ENCODE measurements around the gene SLC25A21. TPM values are rescaled to one million over a fixed set of nuclear protein-coding genes. Genes with fewer than 3 reads are reported as not detected.

Gene SLC25A21
- total and polyA plus RNA-seq, 4 donors, result 0.65 to 1.4 (median 1.3) TPM; not detected in 1

DNA sequence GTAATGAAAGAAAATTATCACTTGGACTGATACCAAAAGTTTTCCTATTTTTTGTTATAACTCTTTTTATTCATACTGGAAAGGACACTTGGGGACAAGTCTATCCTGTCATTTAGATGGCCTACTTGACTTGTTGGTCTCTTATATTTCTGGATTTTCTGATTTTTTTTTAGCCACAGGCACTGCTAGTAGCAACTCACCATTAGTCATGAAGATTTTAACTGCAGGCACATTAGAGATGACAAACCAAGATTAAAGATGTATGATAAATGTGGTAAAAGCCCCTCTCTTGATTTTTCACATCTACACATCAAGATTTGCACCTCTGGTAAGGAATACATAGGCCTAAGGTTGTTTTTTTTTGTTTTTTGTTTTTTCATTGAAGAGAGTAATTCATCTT, 217.0 kb downstream of the SLC25A21 start:
- ATAC-seq (ENCODE audit: low FRiP score) (no peak), DNase-seq (no peak)
- Histone ChIP-seq H3K36me3 (ENCODE audit: control insufficient read depth in 1 of 2, insufficient read depth in 2 of 2, low read length in 1 of 2) (no peaks in the 10 kb centered on the region), H3K27me3 (ENCODE audit: control insufficient read depth in 1 of 2, insufficient read depth in 2 of 2, low read length in 1 of 2) (no peaks in the 10 kb centered on the region), H3K9me3 (ENCODE audit: control insufficient read depth, low read length) (peaks cover 2% of the 10 kb centered on the region), H3K4me1 (ENCODE audit: control insufficient read depth in 1 of 2, insufficient read depth in 2 of 2, low read length in 2 of 2) (no peaks in the 10 kb centered on the region), H3K27ac (ENCODE audit: low read depth in 1 of 2, low read length in 2 of 2) (no peak overlapping the region), H3K4me3 (ENCODE audit: low read length in 2 of 2) (no peak overlapping the region)
- intact Hi-C loops (cut with DNase I), result no loop called here

DNA sequence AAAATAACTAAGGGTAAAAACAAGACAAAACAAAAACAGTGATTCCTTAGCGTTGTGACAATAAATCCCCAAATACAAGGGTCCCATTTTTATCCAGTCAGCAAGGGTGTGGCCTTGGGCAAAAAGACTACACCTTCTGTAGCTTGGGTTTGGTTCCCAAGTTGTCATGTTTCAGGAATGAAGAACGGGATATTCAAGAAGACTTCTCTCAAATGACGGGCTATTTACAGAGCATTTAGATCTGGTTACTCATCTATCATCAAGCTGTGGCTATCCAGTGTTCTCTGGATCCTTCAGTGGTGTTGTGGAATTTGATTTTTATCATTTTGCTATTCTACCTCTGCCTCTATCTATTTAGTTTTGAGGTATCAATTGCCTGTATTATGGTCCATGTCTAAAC, 219.7 kb downstream of the SLC25A21 start:
- H3K4me1 ChIP-seq (ENCODE audit: control insufficient read depth in 1 of 2, insufficient read depth in 2 of 2, low read length in 2 of 2), result no peaks in the 10 kb centered on the region
- peaks cover 2% of the 10 kb centered on the region for H3K9me3 ChIP-seq (ENCODE audit: control insufficient read depth, low read length)
- 68 to 80% methylated on average over 3 of the region's 3 CpGs for WGBS, 2 donors
- H3K27me3 ChIP-seq (ENCODE audit: control insufficient read depth in 1 of 2, insufficient read depth in 2 of 2, low read length in 1 of 2), result no peaks in the 10 kb centered on the region
- no peak for ATAC-seq (ENCODE audit: low FRiP score)
- H3K27ac ChIP-seq (ENCODE audit: low read depth in 1 of 2, low read length in 2 of 2), result no peak overlapping the region
- intact Hi-C loops (cut with DNase I), result no loop called here
- H3K36me3 ChIP-seq (ENCODE audit: control insufficient read depth in 1 of 2, insufficient read depth in 2 of 2, low read length in 1 of 2), result no peaks in the 10 kb centered on the region
- DNase-seq, result no peak
- no peak overlapping the region for H3K4me3 ChIP-seq (ENCODE audit: low read length in 2 of 2)

- no peak overlapping the region for H3K27ac ChIP-seq (ENCODE audit: low read depth in 1 of 2, low read length in 2 of 2)
- no peaks in the 10 kb centered on the region for H3K36me3 ChIP-seq (ENCODE audit: control insufficient read depth in 1 of 2, insufficient read depth in 2 of 2, low read length in 1 of 2)
- intact Hi-C loops (cut with DNase I), result no loop called here
- ATAC-seq (ENCODE audit: low FRiP score), result no peak
- H3K9me3 ChIP-seq (ENCODE audit: control insufficient read depth, low read length), result no peaks in the 10 kb centered on the region
- DNase-seq, result no peak
- 89 to 92% methylated on average over 2 of the region's 2 CpGs for WGBS, 2 donors
- no peak overlapping the region for H3K4me3 ChIP-seq (ENCODE audit: low read length in 2 of 2)
- no peaks in the 10 kb centered on the region for H3K4me1 ChIP-seq (ENCODE audit: control insufficient read depth in 1 of 2, insufficient read depth in 2 of 2, low read length in 2 of 2)
- H3K27me3 ChIP-seq (ENCODE audit: control insufficient read depth in 1 of 2, insufficient read depth in 2 of 2, low read length in 1 of 2), result no peaks in the 10 kb centered on the region
Observed at GRCh38 chr14:36951380-36951911, 221.0 kb downstream of the SLC25A21 start.

- intact Hi-C loops (cut with DNase I), result no loop called here
- Histone ChIP-seq H3K27ac (ENCODE audit: low read depth in 1 of 2, low read length in 2 of 2) (no peak overlapping the region), H3K4me3 (ENCODE audit: low read length in 2 of 2) (no peak overlapping the region), H3K36me3 (ENCODE audit: control insufficient read depth in 1 of 2, insufficient read depth in 2 of 2, low read length in 1 of 2) (no peaks in the 10 kb centered on the region), H3K27me3 (ENCODE audit: control insufficient read depth in 1 of 2, insufficient read depth in 2 of 2, low read length in 1 of 2) (no peaks in the 10 kb centered on the region), H3K4me1 (ENCODE audit: control insufficient read depth in 1 of 2, insufficient read depth in 2 of 2, low read length in 2 of 2) (no peaks in the 10 kb centered on the region), H3K9me3 (ENCODE audit: control insufficient read depth, low read length) (no peaks in the 10 kb centered on the region)
- no peak for DNase-seq
- no peak for ATAC-seq (ENCODE audit: low FRiP score)
- WGBS, 2 donors, result 75 to 85% methylated on average over 1 of the region's 1 CpG
Observed at GRCh38 chr14:36950812-36951211, 221.6 kb downstream of the SLC25A21 start.

DNA sequence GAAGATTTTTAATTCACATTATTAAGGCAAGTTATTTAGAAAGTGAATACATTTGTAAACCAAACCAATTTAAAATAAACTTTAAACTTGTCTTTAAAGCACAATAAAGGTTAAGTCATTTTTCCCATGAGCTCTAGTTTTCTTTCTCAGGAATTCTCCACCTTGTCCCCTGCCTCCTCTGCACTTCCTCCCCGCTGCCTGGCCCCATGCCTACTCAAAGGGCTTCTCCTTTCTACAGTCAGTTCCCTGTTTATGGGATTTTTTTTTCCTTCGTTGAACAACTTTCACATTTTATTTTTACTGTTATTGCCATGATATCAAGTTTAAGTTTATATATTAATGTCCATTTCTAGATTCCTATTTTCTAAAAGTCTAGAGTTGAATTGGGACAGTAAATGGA, 223.0 kb downstream of the SLC25A21 start:
- Histone ChIP-seq H3K36me3 (ENCODE audit: control insufficient read depth in 1 of 2, insufficient read depth in 2 of 2, low read length in 1 of 2) (no peaks in the 10 kb centered on the region), H3K9me3 (ENCODE audit: control insufficient read depth, low read length) (no peaks in the 10 kb centered on the region), H3K4me1 (ENCODE audit: control insufficient read depth in 1 of 2, insufficient read depth in 2 of 2, low read length in 2 of 2) (no peaks in the 10 kb centered on the region), H3K27me3 (ENCODE audit: control insufficient read depth in 1 of 2, insufficient read depth in 2 of 2, low read length in 1 of 2) (no peaks in the 10 kb centered on the region), H3K4me3 (ENCODE audit: low read length in 2 of 2) (no peak overlapping the region), H3K27ac (ENCODE audit: low read depth in 1 of 2, low read length in 2 of 2) (no peak overlapping the region)
- ATAC-seq (ENCODE audit: low FRiP score) (no peak), DNase-seq (no peak)
- intact Hi-C loops (cut with DNase I), result loop anchor here (10.0 kb wide), 3 partner anchors 165 to 305 kb away; no protein-coding TSS in a partner anchor
- 80% methylated on average over 2 of the region's 2 CpGs for WGBS, 2 donors

DNA sequence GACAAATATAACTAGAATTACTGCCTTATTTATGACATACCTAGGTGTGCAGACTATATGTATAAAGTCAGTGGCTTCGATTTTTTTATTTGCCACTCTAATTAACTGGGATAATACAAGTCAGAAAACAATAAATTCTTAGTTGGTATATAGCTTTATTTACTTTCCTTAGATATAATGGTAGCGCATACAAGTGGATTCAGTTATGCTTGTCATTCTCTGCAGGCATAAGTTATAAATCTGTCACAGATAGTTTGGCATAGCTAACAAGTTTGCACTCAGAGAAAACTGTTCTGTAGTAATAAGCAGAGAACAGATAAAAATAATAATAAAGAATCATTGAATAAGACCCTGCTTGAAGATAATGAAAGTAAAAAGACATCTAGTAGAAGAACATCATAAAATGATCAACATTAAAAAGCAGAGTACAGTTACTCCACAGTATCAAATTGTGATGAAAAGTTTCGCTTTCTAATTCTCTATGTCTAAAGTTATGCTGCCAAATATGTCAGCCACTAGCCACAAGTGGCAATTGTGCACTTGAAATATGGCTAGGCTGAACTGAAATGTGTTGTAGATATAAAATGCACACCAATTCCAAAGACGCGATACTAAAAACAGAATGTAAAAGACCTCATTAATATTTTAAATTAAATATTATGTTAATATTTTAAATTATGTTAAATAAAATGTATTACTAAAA, 224.1 kb downstream of the SLC25A21 start:
- 87 to 91% methylated on average over 5 of the region's 5 CpGs for WGBS, 2 donors
- Histone ChIP-seq H3K27ac (ENCODE audit: low read depth in 1 of 2, low read length in 2 of 2) (no peak overlapping the region), H3K4me1 (ENCODE audit: control insufficient read depth in 1 of 2, insufficient read depth in 2 of 2, low read length in 2 of 2) (no peaks in the 10 kb centered on the region), H3K4me3 (ENCODE audit: low read length in 2 of 2) (no peak overlapping the region), H3K36me3 (ENCODE audit: control insufficient read depth in 1 of 2, insufficient read depth in 2 of 2, low read length in 1 of 2) (no peaks in the 10 kb centered on the region), H3K27me3 (ENCODE audit: control insufficient read depth in 1 of 2, insufficient read depth in 2 of 2, low read length in 1 of 2) (no peaks in the 10 kb centered on the region), H3K9me3 (ENCODE audit: control insufficient read depth, low read length) (no peaks in the 10 kb centered on the region)
- ATAC-seq (ENCODE audit: low FRiP score) (no peak), DNase-seq (no peak)
- intact Hi-C loops (cut with DNase I), result loop anchor here (10.0 kb wide), 3 partner anchors 166 to 304 kb away; no protein-coding TSS in a partner anchor

GRCh38 chr14:36947362-36947761, 225.0 kb downstream of the SLC25A21 start:
- intact Hi-C loops (cut with DNase I), result loop anchor here (10.0 kb wide), 3 partner anchors 167 to 303 kb away; no protein-coding TSS in a partner anchor
- Histone ChIP-seq H3K4me1 (ENCODE audit: control insufficient read depth in 1 of 2, insufficient read depth in 2 of 2, low read length in 2 of 2) (no peaks in the 10 kb centered on the region), H3K36me3 (ENCODE audit: control insufficient read depth in 1 of 2, insufficient read depth in 2 of 2, low read length in 1 of 2) (no peaks in the 10 kb centered on the region), H3K4me3 (ENCODE audit: low read length in 2 of 2) (no peak overlapping the region), H3K9me3 (ENCODE audit: control insufficient read depth, low read length) (no peaks in the 10 kb centered on the region), H3K27ac (ENCODE audit: low read depth in 1 of 2, low read length in 2 of 2) (no peak overlapping the region), H3K27me3 (ENCODE audit: control insufficient read depth in 1 of 2, insufficient read depth in 2 of 2, low read length in 1 of 2) (peaks cover 0 to 2% of the 10 kb centered on the region in 2 donors)
- 84 to 91% methylated on average over 1 of the region's 1 CpG for WGBS, 2 donors
- ATAC-seq (ENCODE audit: low FRiP score) (no peak), DNase-seq (no peak)

DNA sequence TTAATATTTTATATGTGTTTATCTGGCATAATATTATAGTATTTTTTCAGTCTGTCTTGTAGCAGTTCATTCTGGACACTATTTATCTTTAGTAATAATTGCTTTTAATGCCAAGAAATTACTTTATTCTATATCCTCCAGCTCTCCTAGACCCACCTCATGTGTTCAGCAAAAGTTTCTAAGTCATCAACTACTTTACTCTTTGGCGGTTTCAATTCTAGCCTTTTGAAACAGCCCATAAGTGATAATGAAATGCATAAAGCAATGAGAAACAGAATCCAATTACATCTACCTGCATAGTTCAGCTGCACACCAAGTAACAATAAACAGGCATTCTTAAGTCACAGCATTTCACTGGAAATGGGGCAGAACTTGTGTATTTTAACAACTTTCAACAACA, 225.5 kb downstream of the SLC25A21 start:
- Histone ChIP-seq H3K9me3 (ENCODE audit: control insufficient read depth, low read length) (no peaks in the 10 kb centered on the region), H3K36me3 (ENCODE audit: control insufficient read depth in 1 of 2, insufficient read depth in 2 of 2, low read length in 1 of 2) (no peaks in the 10 kb centered on the region), H3K4me3 (ENCODE audit: low read length in 2 of 2) (no peak overlapping the region), H3K4me1 (ENCODE audit: control insufficient read depth in 1 of 2, insufficient read depth in 2 of 2, low read length in 2 of 2) (no peaks in the 10 kb centered on the region), H3K27ac (ENCODE audit: low read depth in 1 of 2, low read length in 2 of 2) (no peak overlapping the region), H3K27me3 (ENCODE audit: control insufficient read depth in 1 of 2, insufficient read depth in 2 of 2, low read length in 1 of 2) (peaks cover 0 to 2% of the 10 kb centered on the region in 2 donors)
- DNase-seq, result no peak
- intact Hi-C loops (cut with DNase I), result loop anchor here (10.0 kb wide), 3 partner anchors 168 to 302 kb away; no protein-coding TSS in a partner anchor
- no peak for ATAC-seq (ENCODE audit: low FRiP score)
- 89 to 96% methylated on average over 1 of the region's 1 CpG for WGBS, 2 donors

Measured in aorta (tissue), 5 donors.